GM12878 (cell line): ENCODE results near the gene SLC43A1. TPM values are rescaled to one million over a fixed set of nuclear protein-coding genes. Genes with fewer than 3 reads are reported as not detected.

Experiments
- ATAC-seq: fragments of 200-7000 bp; cut with Tn5 transposase; 3 replicates; pipeline ENCODE4 v1.9.1; 2020; ENCODE audit warnings: mild to moderate bottlenecking, moderate library complexity
- BruUV-seq: library from RNA; stranded (reverse); fragments of 400-500 nt; replicated peaks from 2 replicates; lab custom pipeline; 2021; lab: Mats Ljungman, UMichigan
- CTCF ChIA-PET: fragments of 300-600 bp; sonication (Branson Sonifier 250); formaldehyde crosslinking; extraction: SDS; loops from one replicate; lab custom pipeline; 2021; ENCODE audit warnings: inconsistent platforms; lab: Yijun Ruan, JAX
- POLR2A ChIA-PET: fragments of 350-600 bp; formaldehyde crosslinking; extraction: SDS; loops from one replicate; lab custom pipeline; 2021; ENCODE audit warnings: inconsistent platforms; lab: Charles Lee
- RAD21 ChIA-PET: fragments of 300-600 bp; sonication (Branson Sonifier 250); formaldehyde crosslinking; loops from one replicate; lab custom pipeline; 2023; ENCODE audit warnings: antibody characterized with exemption; ENCODE audit not compliant: unreplicated experiment; lab: Charles Lee
- SMC1A ChIA-PET: fragments of 300-600 bp; sonication (Branson Sonifier 250); formaldehyde crosslinking; loops from one replicate; lab custom pipeline; 2023; ENCODE audit not compliant: unreplicated experiment, uncharacterized antibody; lab: Charles Lee
- DNase-seq: peaks from one replicate; pipeline ENCODE4 v3.0.0-alpha.2; 2011; ENCODE audit warnings: low read depth, low spot score
- FAIRE-seq: peaks from 3 replicates; lab custom pipeline; 2011; peaks lifted over from hg19 to GRCh38; lab: Jason Lieb, UNC
- H2AFZ ChIP-seq: 2 replicates; pipeline ENCODE4 v1.6.0; 2011; ENCODE audit warnings: low read depth, low read length, control low read depth; ENCODE audit not compliant: control insufficient read depth
- H3K27ac ChIP-seq: 2 replicates; pipeline ENCODE4 v1.5.1; 2011; ENCODE audit warnings: control low read depth; ENCODE audit not compliant: control insufficient read depth, insufficient read depth
- H3K27me3 ChIP-seq, 2 experiments: replicated peaks in 1 of 2; 2 replicates each; pipeline versions ENCODE4 v1.6.0 to v1.6.1; 2011; ENCODE audit warnings: low read length in 1 of 2; ENCODE audit not compliant: control insufficient read depth in 2 of 2, insufficient read depth in 2 of 2
- H3K36me3 ChIP-seq, 2 experiments: 2 replicates each; pipeline ENCODE4 v1.5.1; 2011; ENCODE audit warnings: low read length in 1 of 2; ENCODE audit not compliant: control insufficient read depth in 2 of 2, insufficient read depth in 2 of 2
- H3K4me1 ChIP-seq: 2 replicates; pipeline ENCODE4 v1.6.1; 2011; ENCODE audit warnings: mild to moderate bottlenecking, low read length, moderate library complexity, mixed read lengths; ENCODE audit not compliant: control insufficient read depth, insufficient read depth
- H3K4me2 ChIP-seq: 2 replicates; pipeline ENCODE4 v1.6.0; 2011; ENCODE audit warnings: control low read depth; ENCODE audit not compliant: control insufficient read depth, insufficient read depth
- H3K4me3 ChIP-seq: fragments of 200-600 bp; sonication (generic); 2 replicates; pipeline ENCODE4 v1.5.1; 2016
- H3K79me2 ChIP-seq: 2 replicates; pipeline ENCODE4 v1.6.0; 2011; ENCODE audit warnings: low read length; ENCODE audit not compliant: control insufficient read depth, insufficient read depth
- H3K9ac ChIP-seq: 2 replicates; pipeline ENCODE4 v1.8.0; 2011; ENCODE audit warnings: low read length, control low read depth, mixed read lengths; ENCODE audit not compliant: control insufficient read depth, insufficient read depth
- H3K9me3 ChIP-seq: replicated peaks from 3 replicates; pipeline ENCODE4 v1.5.1; 2011; ENCODE audit warnings: mild to moderate bottlenecking, low read length; ENCODE audit not compliant: control insufficient read depth, insufficient read depth
- H4K20me1 ChIP-seq: 2 replicates; pipeline ENCODE4 v1.6.0; 2011; ENCODE audit not compliant: control insufficient read depth, insufficient read depth
- CBX3 ChIP-seq: fragments of 200-600 bp; sonication (generic); IDR thresholded peaks from 2 replicates; pipeline ENCODE4 v1.6.1; 2016; ENCODE audit warnings: low read depth, borderline replicate concordance
- ESRRA ChIP-seq: IDR thresholded peaks from 2 replicates; pipeline ENCODE4 v1.6.1; 2012; ENCODE audit warnings: mild to moderate bottlenecking, low read length, improper control_type of control experiment
- IRF3 ChIP-seq: fragments of 450-650 bp; IDR thresholded peaks from 2 replicates; pipeline ENCODE4 v1.6.1; 2014; ENCODE audit warnings: mild to moderate bottlenecking
- PRDM15 ChIP-seq: fragments of 450-650 bp; formaldehyde crosslinking; IDR thresholded peaks from 2 replicates; pipeline ENCODE4 v1.4.0; 2020; ENCODE audit warnings: mild to moderate bottlenecking, moderate library complexity
- WGBS: methylation state at CpG from one replicate; pipeline ENCODE4 v1.1.6; 2016; ENCODE audit warnings: low lambda C conversion rate; ENCODE audit not compliant: insufficient replicate concordance, insufficient coverage; ENCODE audit errors: missing lambda C conversion rate; 5-methylcytosine and 5-hydroxymethylcytosine counted together
- in situ Hi-C: fragments of 300-500 bp; cut with MboI; formaldehyde crosslinking; loops from 9 replicates; pipeline ENCODE4 v1.14.3; 2018; ENCODE audit warnings: mixed read lengths
- intact Hi-C: fragments of 100-400 bp; cut with micrococcal nuclease; formaldehyde crosslinking; loops from one replicate; pipeline ENCODE4 v1.14.2; 2022; ENCODE audit not compliant: unreplicated experiment
- polyA plus RNA-seq, 11 experiments: library from polyadenylated mRNA; depleted of rRNA in 4 of 11; unstranded in 6 of 11; stranded (reverse) in 5 of 11; fragments of >200 nt; fragmentation: Nextera tagmentation in 4 of 11; fragmentation: Illumina TruSeq in 1 of 11; extraction: Ambion mirVana in 4 of 11; extraction: Trizol in 1 of 11; gene quantifications; 1 replicate in 1 of 11; 2 replicates in 10 of 11; pipeline versions ENCODE4 v1.2.1 to v1.2.3, GENCODE V29; 2011 to 2016; ENCODE audit warnings: inconsistent platforms in 2 of 11, missing spikeins in 2 of 11, low read depth in 1 of 11
- total RNA-seq, 4 experiments: library from RNA; depleted of rRNA in 3 of 4; stranded (reverse); fragments of >200 nt in 3 of 4; fragmentation: Illumina TruSeq in 1 of 4; extraction: Trizol in 1 of 4; gene quantifications; 2 replicates each; pipeline versions ENCODE4 v1.2.1 to v1.2.3, GENCODE V29; 2013 to 2021

The SLC43A1 gene
- total and polyA plus RNA-seq, 10 of the 15 experiments (the other 5 are each of a cell fraction or from before 2014, with no cell fraction given): 1.0 to 17.8 (median 12.6) TPM

DNA sequence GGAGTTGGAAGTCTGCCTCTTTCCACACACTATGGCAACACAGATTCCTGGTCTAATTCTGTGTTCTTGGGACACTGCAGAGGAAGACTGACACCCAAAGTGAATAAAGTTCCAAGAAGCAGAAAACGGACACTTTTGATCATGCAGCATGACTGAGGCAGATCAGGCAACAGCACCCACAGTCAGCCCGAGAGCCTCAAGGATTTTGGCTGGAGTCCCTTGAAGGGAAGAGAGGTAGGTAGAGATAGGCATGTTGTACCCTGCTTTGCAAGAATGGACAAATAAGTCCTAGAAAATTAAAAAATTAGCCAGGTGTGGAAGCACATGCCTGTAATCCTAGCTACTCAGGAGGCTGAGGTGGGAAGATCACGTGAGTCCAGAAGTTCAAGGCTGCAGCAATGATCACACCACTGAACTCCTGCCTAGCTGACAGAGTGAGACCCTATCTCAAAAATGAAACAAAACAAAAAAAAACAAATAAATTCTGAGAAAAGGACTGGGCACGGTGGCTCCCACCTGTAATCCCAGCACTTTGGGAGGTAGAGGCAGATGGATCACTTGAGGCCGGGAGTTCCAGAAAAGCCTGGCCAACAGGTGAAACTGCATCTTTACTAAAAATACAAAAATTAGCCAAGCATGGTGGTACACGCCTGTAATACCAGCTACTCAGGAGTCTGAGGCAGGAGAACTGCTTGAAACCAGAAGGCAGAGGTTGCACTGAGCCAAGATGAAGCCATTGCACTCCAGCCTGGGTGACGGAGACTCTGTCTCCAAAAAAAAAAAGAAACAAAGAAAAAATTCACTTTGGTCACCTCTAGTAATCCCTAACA is 6.9 kb downstream of the SLC43A1 start:
- no TSS peak for BruUV-seq
- Histone ChIP-seq H3K9ac (no peak overlapping the region), H3K9me3 (no peaks in the 10 kb centered on the region), H2AFZ (no peak overlapping the region), H3K27ac (no peak overlapping the region), H3K4me2 (no peak overlapping the region), H3K4me1 (no peaks in the 10 kb centered on the region), H3K79me2 (no peaks in the 10 kb centered on the region), H3K4me3 (no peak overlapping the region), H4K20me1 (no peaks in the 10 kb centered on the region), H3K36me3 (no peaks in the 10 kb centered on the region), H3K27me3 (no peaks in the 10 kb centered on the region)
- FAIRE-seq (no peak), ATAC-seq (no peak), DNase-seq (no peak)
- intact Hi-C loops (no loop called here), in situ Hi-C loops (no loop called here)
- ChIA-PET RAD21 (interaction anchor here (1.2 kb wide), 1 partner anchor 15 kb away, joined by 3 read pairs; no protein-coding TSS in a partner anchor), CTCF (interaction anchor here (0.7 to 5.7 kb wide), 3 partner anchors 15 to 1721 kb away, joined by 3 to 54 read pairs (median 4); no protein-coding TSS in a partner anchor), POLR2A (interaction anchor here (0.5 kb wide), 1 partner anchor 51 kb away, joined by 4 read pairs; no protein-coding TSS in a partner anchor), SMC1A (interaction anchor here (1.2 to 4.9 kb wide), 2 partner anchors 14 to 175 kb away, joined by 3 to 20 read pairs; no protein-coding TSS in a partner anchor)
- WGBS: 96% methylated on average over 7 of the region's 7 CpGs
- TF ChIP-seq ESRRA (no peak), PRDM15 (CRISPR knock-in tag) (no peak), CBX3 (no peak), IRF3 (no peak)
